Stimulated activated CD4-positive, alpha-beta T cell treated with anti-CD3 and anti-CD28 coated beads, Interleukin-12 subunit alpha, Interleukin-12 subunit beta, amount 100 ng/mL, for 24 hours (primary cell): ENCODE measurements around the gene TSPO2.
A peak's percentile ranks its signal among the peaks of the same experiment; 100 is the strongest.

Source experiments
- DNase-seq, 2 experiments: peaks; one replicate each; pipeline ENCODE4 v3.0.0-alpha.2; 2020; ENCODE audit warnings: low read depth in 2 of 2

TSPO2 gene

GRCh38 chr6:41051873-41052272, 9.6 kb downstream of the TSPO2 start:
- DNase-seq: no peak

- no peak for DNase-seq
These were observed 10.8 kb downstream of the TSPO2 start, which contains the start of gene APOBEC2 for GRCh38 chr6:41053041-41053440. TSS of gene APOBEC2 (plus strand) at chr6:41053202. CDS start at chr6:41053348, 146 bp downstream.

- DNase-seq: no peak
These were observed 12.2 kb downstream of the TSPO2 start for GRCh38 chr6:41054511-41054910.

GRCh38 chr6:41055149-41055548, 12.9 kb downstream of the TSPO2 start:
- DNase-seq: no peak

GRCh38 chr6:41056768-41057490, 14.7 kb downstream of the TSPO2 start:
- no peak for DNase-seq

- DNase-seq: no peak
These were observed 16.5 kb downstream of the TSPO2 start for GRCh38 chr6:41058783-41059181.

GRCh38 chr6:41059556-41059955, 17.3 kb downstream of the TSPO2 start:
- no peak for DNase-seq

GRCh38 chr6:41061196-41061726, 19.0 kb downstream of the TSPO2 start:
- no peak for DNase-seq

GRCh38 chr6:41062056-41062455, 19.8 kb downstream of the TSPO2 start:
- no peak for DNase-seq

GRCh38 chr6:41063884-41064285, 21.6 kb downstream of the TSPO2 start:
- no peak for DNase-seq

- DNase-seq: no peak
These were observed 22.6 kb downstream of the TSPO2 start for GRCh38 chr6:41064841-41065240.

- no peak for DNase-seq
These were observed 23.3 kb downstream of the TSPO2 start for GRCh38 chr6:41065550-41066026.

- DNase-seq: peak; percentile 22 to 55
These were observed 24.6 kb downstream of the TSPO2 start for GRCh38 chr6:41066867-41067304.

- peak in 1 of 2 experiments; percentile 63 for DNase-seq
These were observed 29.2 kb downstream of the TSPO2 start for GRCh38 chr6:41071501-41071922.

GRCh38 chr6:41071923-41072835, 29.9 kb downstream of the TSPO2 start, which contains the start of gene OARD1:
TSS of gene OARD1 (minus strand) at chr6:41072356. CDS start at chr6:41071634, 722 bp downstream.
- DNase-seq: peak; percentile 99 to 100

GRCh38 chr6:41072836-41073202, 30.6 kb downstream of the TSPO2 start, which contains the start of gene NFYA:
TSS of gene NFYA (plus strand) at chr6:41072974. CDS start at chr6:41079090, 6,116 bp downstream.
- DNase-seq: no peak

- peak; percentile 59 to 76 for DNase-seq
These were observed 31.1 kb downstream of the TSPO2 start for GRCh38 chr6:41073203-41073967.

GRCh38 chr6:41073968-41074691, 31.9 kb downstream of the TSPO2 start:
- no peak for DNase-seq

- no peak for DNase-seq
These were observed 32.6 kb downstream of the TSPO2 start for GRCh38 chr6:41074692-41075436.
